GM20000 (cell line): Measurements from ENCODE around the gene TPM2.

ENCODE experiments used
- DNase-seq: peaks from one replicate; pipeline ENCODE4 v3.0.0; 2012; ENCODE audit warnings: low spot score
- TF ChIP-seq, protein P1 (sequence below): IDR thresholded peaks from 2 replicates; pipeline ENCODE4 v1.5.1; 2012; ENCODE audit warnings: mild to moderate bottlenecking, control low read depth; ENCODE audit errors: extremely low read depth, missing control alignments

TPM2 gene

GRCh38 chr9:35695943-35696401 is 6.2 kb upstream of the TPM2 start:
- DNase-seq: no peak
- TF ChIP-seq, protein P1, sequence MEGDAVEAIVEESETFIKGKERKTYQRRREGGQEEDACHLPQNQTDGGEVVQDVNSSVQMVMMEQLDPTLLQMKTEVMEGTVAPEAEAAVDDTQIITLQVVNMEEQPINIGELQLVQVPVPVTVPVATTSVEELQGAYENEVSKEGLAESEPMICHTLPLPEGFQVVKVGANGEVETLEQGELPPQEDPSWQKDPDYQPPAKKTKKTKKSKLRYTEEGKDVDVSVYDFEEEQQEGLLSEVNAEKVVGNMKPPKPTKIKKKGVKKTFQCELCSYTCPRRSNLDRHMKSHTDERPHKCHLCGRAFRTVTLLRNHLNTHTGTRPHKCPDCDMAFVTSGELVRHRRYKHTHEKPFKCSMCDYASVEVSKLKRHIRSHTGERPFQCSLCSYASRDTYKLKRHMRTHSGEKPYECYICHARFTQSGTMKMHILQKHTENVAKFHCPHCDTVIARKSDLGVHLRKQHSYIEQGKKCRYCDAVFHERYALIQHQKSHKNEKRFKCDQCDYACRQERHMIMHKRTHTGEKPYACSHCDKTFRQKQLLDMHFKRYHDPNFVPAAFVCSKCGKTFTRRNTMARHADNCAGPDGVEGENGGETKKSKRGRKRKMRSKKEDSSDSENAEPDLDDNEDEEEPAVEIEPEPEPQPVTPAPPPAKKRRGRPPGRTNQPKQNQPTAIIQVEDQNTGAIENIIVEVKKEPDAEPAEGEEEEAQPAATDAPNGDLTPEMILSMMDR: no peak

- TF ChIP-seq, protein P1: no peak
- DNase-seq: no peak
Measured at GRCh38 chr9:35691757-35692301, 2.1 kb upstream of the TPM2 start.

- no peak for DNase-seq
- TF ChIP-seq, protein P1: no peak
Measured at GRCh38 chr9:35691334-35691650, 1.6 kb upstream of the TPM2 start.

GRCh38 chr9:35690614-35691333 is 1.0 kb upstream of the TPM2 start:
- TF ChIP-seq, protein P1: no peak
- peak; percentile 71 for DNase-seq

DNA sequence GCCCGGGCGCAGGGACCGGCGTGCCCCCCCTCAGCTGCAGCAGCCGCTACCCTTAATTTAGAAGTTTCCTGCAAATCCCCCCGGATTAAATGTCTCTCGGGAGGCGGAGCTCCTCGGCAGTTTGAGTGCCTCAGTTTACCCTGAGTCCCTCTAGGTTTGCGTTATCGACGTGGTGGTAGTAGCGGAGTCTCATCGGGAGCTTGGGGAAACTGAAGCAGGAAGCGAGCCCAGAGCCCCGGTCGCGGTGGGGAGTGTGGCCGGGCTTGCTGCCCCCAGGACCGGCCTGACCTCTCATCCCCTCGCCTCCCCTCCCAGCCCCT is 529 bp upstream of the TPM2 start:
- DNase-seq: peak; percentile 77
- TF ChIP-seq, protein P1: no peak

GRCh38 chr9:35688558-35689541 is 875 bp downstream of the TPM2 start:
- DNase-seq: no peak
- TF ChIP-seq, protein P1: no peak
